ENCODE measurements around the gene COL18A1. TPM values are rescaled to one million over a fixed set of nuclear protein-coding genes. Genes with fewer than 3 reads are reported as not detected.
A peak's percentile ranks its signal among the peaks of the same experiment; 100 is the strongest.
"Not testable (repeated sequence)": the region's sequence is repeated elsewhere in the genome, so short reads cannot be mapped to it uniquely, and the experiment has no call there.

The COL18A1 gene
- polyA plus RNA-seq, 4 donors = 57.4 to 211 (median 114) TPM

DNA sequence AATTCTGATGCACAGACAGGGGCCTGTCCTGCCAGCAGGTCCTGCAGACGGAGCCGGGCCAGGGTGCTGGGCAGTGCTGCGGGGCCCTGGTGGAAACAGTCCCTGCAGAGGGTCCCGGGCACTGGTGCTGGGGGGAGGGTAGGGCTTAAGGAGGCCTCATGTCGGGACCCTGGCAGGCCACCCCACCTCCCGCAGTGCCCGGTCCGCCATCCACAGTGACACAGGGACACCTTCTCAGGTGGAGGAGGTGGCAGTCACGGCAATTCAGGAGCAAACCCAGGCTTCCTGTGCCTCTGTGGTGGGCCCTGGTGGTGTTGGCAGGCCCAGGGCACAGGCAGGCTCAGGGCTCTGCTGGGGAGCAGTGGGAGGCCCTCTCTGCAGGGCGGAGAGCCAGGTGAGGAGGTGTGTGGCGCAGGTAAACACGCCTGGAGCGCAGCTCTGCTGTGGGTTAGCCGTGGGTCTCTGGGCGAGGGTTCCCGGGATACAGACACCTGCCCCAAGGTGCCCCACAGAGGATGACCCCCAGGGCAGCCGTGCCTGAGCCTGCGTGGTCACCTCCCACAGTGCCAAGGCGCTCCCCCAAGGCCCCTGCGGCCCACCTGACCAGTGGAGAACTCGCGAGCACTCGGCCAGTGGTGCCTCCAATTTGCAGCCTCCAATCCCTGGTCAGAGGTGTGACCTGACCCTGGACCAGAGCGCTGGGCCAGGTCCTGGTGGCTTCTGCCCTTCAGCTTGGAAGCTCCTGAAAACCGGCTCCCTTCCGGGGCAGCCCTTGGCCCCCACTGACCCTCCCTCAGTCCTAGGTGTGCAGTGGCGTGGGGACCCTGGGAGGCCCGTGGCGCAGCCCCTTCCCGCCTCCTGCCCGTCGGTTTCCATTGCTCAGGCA, 19.2 kb downstream of the COL18A1 start:
- DNase-seq (ENCODE audit: low read depth in 4 of 4, low spot score in 3 of 4) = no peak

- DNase-seq (ENCODE audit: low read depth in 4 of 4, low spot score in 3 of 4) = no peak
Observed at GRCh38 chr21:45424854-45425795, 20.2 kb downstream of the COL18A1 start.

- DNase-seq (ENCODE audit: low read depth in 4 of 4, low spot score in 3 of 4) = no peak
Observed at GRCh38 chr21:45427331-45428271, 22.6 kb downstream of the COL18A1 start.

DNA sequence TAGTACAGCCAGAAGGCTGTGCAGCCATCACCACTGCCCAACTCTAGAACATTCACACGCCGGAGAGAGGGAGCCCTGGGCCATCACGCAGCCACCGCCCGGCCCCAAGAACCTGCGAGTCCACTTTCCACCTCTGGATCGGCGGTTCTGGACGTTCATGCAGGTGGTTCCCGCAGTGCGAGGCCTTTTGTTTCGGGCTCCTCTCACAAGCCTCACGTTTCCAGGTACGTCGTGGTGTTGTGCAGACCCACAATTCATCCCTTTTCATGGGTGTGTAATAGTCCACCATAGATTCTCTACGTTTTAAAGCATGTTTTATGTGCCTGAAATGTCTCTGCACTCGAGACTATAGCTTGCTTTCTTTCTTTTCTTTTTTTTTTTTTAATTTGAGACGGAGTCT, 23.6 kb downstream of the COL18A1 start:
- no peak for DNase-seq (ENCODE audit: low read depth in 4 of 4, low spot score in 3 of 4)

GRCh38 chr21:45429221-45430175, 24.5 kb downstream of the COL18A1 start:
- DNase-seq (ENCODE audit: low read depth in 4 of 4, low spot score in 3 of 4) = no peak

- DNase-seq (ENCODE audit: low read depth in 4 of 4, low spot score in 3 of 4) = no peak
Observed at GRCh38 chr21:45430521-45431501, 25.8 kb downstream of the COL18A1 start.

GRCh38 chr21:45431781-45432572, 27.0 kb downstream of the COL18A1 start:
- DNase-seq (ENCODE audit: low read depth in 4 of 4, low spot score in 3 of 4) = no peak

DNA sequence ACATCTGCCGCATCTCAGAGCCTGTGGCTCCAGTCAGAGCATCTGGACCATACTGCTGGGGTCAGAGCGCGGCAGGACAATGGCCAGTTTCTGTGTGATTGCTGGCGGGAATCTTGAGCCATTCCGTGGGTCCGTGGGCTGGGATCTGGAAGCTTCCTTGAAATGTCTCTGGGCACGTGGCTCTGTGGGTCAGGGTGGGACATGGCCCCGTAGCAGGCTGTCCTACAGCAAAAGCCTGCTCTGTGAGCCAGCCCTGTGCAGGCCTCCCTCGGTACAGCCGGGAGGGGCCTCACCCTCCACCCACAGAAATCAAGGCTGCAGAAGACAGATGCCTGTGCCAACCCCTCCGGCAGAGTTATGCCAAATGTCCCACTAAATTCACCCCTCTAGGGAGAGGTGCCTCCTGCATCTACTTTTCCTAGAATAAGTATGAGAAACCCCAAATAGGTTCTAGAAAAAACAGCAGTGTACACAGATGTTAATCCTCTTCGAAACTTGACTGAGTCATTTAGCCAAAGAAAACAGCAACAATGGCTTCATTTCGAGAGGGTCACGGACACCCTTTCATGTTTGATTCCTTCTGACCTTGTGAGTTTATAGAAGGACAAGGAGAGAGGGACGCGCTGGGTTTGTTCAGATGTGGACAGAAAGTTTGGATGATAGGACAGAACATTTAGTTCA, 27.8 kb downstream of the COL18A1 start:
- DNase-seq (ENCODE audit: low read depth in 4 of 4, low spot score in 3 of 4) = peak in 1 of 4 donors; percentile 58

GRCh38 chr21:45433301-45433700, 28.3 kb downstream of the COL18A1 start:
- DNase-seq (ENCODE audit: low read depth in 4 of 4, low spot score in 3 of 4) = no peak

GRCh38 chr21:45433911-45434644, 29.1 kb downstream of the COL18A1 start:
- no peak for DNase-seq (ENCODE audit: low read depth in 4 of 4, low spot score in 3 of 4)

- no peak for DNase-seq (ENCODE audit: low read depth in 4 of 4, low spot score in 3 of 4)
Observed at GRCh38 chr21:45434645-45435217, 29.8 kb downstream of the COL18A1 start.

GRCh38 chr21:45435405-45435981, 30.5 kb downstream of the COL18A1 start:
- no peak for DNase-seq (ENCODE audit: low read depth in 4 of 4, low spot score in 3 of 4)

DNA sequence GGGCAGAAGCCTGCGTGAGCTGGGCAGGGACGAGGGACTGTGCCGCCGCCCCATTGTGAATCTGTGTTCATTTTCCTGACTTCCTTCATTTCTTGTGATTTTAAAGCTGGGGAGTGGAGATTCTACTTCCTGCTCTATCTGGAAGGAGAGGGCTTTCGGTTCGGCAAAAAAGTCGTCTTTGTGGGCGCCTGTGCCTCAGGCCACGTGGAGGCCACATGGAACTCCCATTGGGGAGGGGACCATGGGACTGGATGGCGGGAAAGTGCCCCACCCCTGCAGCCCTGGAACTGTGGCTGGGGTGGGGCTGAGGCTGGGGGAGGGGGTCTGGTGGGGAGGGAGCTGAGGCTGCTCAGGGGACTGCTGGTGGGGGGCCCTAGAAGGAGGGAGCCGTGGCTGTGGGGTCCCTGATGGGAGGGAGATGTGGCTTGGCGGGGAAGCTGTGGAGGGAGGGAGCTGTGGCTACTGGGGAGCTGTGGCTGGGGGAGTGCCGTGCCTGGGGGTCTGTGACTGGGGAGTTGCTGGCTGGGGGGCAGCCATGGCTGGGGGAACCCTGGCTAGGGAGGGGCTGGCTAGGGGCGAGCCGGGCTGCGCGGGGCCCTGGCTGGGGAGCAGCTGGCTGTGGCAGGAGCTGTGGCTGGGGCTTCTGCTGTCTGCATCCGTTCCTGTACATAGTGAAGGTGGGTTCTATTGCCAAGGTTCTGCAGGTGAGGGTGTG, 31.5 kb downstream of the COL18A1 start:
- DNase-seq (ENCODE audit: low read depth in 4 of 4, low spot score in 3 of 4) = no peak

DNA sequence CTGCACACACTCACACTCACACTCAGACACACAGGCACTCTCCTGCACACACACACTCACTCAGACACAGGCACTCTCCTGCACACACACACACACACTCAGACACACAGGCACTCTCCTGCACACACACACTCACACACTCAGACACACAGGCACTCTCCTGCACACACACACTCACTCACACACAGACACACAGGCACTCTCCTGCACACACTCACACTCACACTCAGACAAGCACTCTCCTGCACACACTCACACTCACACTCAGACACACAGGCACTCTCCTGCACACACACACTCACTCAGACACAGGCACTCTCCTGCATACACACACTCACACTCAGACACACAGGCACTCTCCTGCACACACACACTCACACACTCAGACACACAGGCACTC, 32.9 kb downstream of the COL18A1 start:
- not testable (repeated sequence) for DNase-seq (ENCODE audit: low read depth in 4 of 4, low spot score in 3 of 4)
